Vagina (tissue), 2 donors: ENCODE data around the gene PMEPA1.

ENCODE experiments used
- POLR2AphosphoS5 ChIP-seq, 2 donors: sonication (generic); formaldehyde crosslinking; IDR thresholded peaks; one replicate each; pipeline ENCODE4 v1.9.0; 2017; ENCODE audit warnings: antibody characterized with exemption in 2 of 2, mild to moderate bottlenecking in 2 of 2, low read depth in 1 of 2; ENCODE audit not compliant: insufficient read depth in 1 of 2
- TF ChIP-seq, protein P1 (sequence below), 3 experiments: fragments of 450-650 bp in 2 of 3; fragments of 200-600 bp in 1 of 3; sonication (generic) in 1 of 3; IDR thresholded peaks; one replicate each; pipeline ENCODE4 v1.5.1; 2017 to 2019; ENCODE audit warnings: antibody characterized with exemption in 3 of 3, mild to moderate bottlenecking in 2 of 3, moderate library complexity in 2 of 3

DNA sequence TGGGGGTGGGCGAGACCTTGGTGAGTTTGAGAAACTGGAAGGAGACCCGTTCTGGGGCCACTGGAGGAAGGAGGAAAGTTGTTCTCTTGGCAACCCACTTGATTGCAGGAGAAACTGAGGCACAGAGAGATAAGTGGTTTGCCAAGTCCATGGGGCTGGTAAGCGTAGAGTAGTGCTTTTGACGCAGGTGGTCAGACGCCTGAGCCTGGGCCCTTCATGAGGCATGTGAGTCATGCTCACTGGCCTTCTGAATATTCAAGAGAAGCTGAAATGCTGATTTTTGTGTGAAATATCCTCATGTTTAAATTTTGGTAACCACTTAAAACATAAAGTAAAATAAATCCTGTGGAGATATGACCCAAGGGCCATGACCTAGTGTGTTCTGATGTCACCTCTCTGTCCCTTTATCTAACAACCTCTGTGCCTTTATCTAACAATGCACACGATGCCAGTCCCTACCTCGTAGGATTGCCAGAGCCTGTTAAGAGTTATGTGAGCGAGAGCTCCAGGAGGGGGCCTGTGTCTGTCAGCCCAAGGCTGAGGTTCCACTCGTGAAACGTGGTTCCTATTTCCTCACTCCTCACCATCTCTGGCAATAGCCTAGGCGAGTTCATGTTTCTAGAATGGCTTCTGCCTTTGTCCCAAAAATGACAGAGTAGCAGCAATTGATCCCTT is 32.8 kb upstream of the PMEPA1 start:
- TF ChIP-seq, protein P1, sequence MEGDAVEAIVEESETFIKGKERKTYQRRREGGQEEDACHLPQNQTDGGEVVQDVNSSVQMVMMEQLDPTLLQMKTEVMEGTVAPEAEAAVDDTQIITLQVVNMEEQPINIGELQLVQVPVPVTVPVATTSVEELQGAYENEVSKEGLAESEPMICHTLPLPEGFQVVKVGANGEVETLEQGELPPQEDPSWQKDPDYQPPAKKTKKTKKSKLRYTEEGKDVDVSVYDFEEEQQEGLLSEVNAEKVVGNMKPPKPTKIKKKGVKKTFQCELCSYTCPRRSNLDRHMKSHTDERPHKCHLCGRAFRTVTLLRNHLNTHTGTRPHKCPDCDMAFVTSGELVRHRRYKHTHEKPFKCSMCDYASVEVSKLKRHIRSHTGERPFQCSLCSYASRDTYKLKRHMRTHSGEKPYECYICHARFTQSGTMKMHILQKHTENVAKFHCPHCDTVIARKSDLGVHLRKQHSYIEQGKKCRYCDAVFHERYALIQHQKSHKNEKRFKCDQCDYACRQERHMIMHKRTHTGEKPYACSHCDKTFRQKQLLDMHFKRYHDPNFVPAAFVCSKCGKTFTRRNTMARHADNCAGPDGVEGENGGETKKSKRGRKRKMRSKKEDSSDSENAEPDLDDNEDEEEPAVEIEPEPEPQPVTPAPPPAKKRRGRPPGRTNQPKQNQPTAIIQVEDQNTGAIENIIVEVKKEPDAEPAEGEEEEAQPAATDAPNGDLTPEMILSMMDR (IDR thresholded peaks at IDR 0.05) = no peak
- no peak for TF ChIP-seq POLR2AphosphoS5 (IDR thresholded peaks at IDR 0.05; ENCODE audit: insufficient read depth in 1 of 2, low read depth in 1 of 2)
